ENCODE results near the gene DPF3. TPM values are rescaled to one million over a fixed set of nuclear protein-coding genes. Genes with fewer than 3 reads are reported as not detected.

DPF3 gene
- polyA plus RNA-seq, 2 of the 4 experiments (the other 2 are of a cell fraction) = 0.05 to 0.09 TPM

GRCh38 chr14:72793156-72793939 lies 100.6 kb downstream of the DPF3 start:
- 48% methylated on average over 7 of the region's 7 CpGs for WGBS (ENCODE audit: missing lambda C conversion rate)
- FAIRE-seq (no peak), ATAC-seq (no peak), DNase-seq (ENCODE audit: low read depth in 1 of 2, low spot score in 1 of 2) (no peak)
- Histone ChIP-seq H3K27ac (no peak overlapping the region), H3K4me2 (no peak overlapping the region), H3K4me1 (no peaks in the 10 kb centered on the region), H3K4me3 (no peak overlapping the region), H3K9me3 (no peaks in the 10 kb centered on the region)
- CTCF ChIA-PET = interaction anchor here (1.1 to 1.3 kb wide), 3 partner anchors 25 to 172 kb away, joined by 3 read pairs; no protein-coding TSS in a partner anchor
- POLR2A ChIA-PET = no interaction called here
- TF ChIP-seq TFCP2L1 (CRISPR knock-in tag; IDR thresholded peaks at IDR 0.05) (no peak), MAFK (IDR thresholded peaks at IDR 0.05; ENCODE audit: partially characterized antibody) (no peak), RFX5 (IDR thresholded peaks at IDR 0.05) (no peak), CBX2 (IDR thresholded peaks at IDR 0.05; ENCODE audit: borderline replicate concordance, low read depth) (no peak), KDM1A (IDR thresholded peaks at IDR 0.05; ENCODE audit: low read depth) (no peak), EHMT2 (IDR thresholded peaks at IDR 0.05; ENCODE audit: low read depth) (no peak), GATA3 (IDR thresholded peaks at IDR 0.05; ENCODE audit: borderline replicate concordance) (no peak), NR3C1 (IDR thresholded peaks at IDR 0.05) (no peak)

- H3K9me3 ChIP-seq = no peaks in the 10 kb centered on the region
- FAIRE-seq (no peak), ATAC-seq (no peak), DNase-seq (ENCODE audit: low read depth in 1 of 2, low spot score in 1 of 2) (no peak)
- WGBS (ENCODE audit: missing lambda C conversion rate) = 49% methylated on average over 15 of the region's 16 CpGs
- no peak overlapping the region for H3K27ac ChIP-seq
- no peak for TF ChIP-seq RAD21 (conservative IDR thresholded peaks at IDR 0.05 in 1 of 2, IDR thresholded peaks at IDR 0.05 in 1 of 2)
- POLR2A ChIA-PET = no interaction called here
- CTCF ChIA-PET = interaction anchor here (1.2 to 1.5 kb wide), 2 partner anchors 20 to 171 kb away, joined by 3 read pairs; no protein-coding TSS in a partner anchor
- H3K4me3 ChIP-seq = no peak overlapping the region
- no peaks in the 10 kb centered on the region for H3K4me1 ChIP-seq
- H3K4me2 ChIP-seq = no peak overlapping the region
Measured at GRCh38 chr14:72792051-72792788, 101.7 kb downstream of the DPF3 start.

- TF ChIP-seq CHD2 (IDR thresholded peaks at IDR 0.05; ENCODE audit: low read length, partially characterized antibody) (no peak), HEYL (CRISPR knock-in tag; IDR thresholded peaks at IDR 0.05) (no peak), USF2 (IDR thresholded peaks at IDR 0.05) (no peak), CHD4 (IDR thresholded peaks at IDR 0.05; ENCODE audit: borderline replicate concordance) (no peak), CBX2 (IDR thresholded peaks at IDR 0.05; ENCODE audit: borderline replicate concordance, low read depth) (no peak), PBX3 (IDR thresholded peaks at IDR 0.05) (no peak), NPAS2 (CRISPR knock-in tag; IDR thresholded peaks at IDR 0.05; ENCODE audit: borderline replicate concordance) (no peak), HDAC2 (IDR thresholded peaks at IDR 0.05) (no peak), MAZ (IDR thresholded peaks at IDR 0.05; ENCODE audit: borderline replicate concordance, low read depth, low read length) (no peak), GATA3 (IDR thresholded peaks at IDR 0.05; ENCODE audit: borderline replicate concordance) (no peak), JUN (IDR thresholded peaks at IDR 0.05) (no peak)
- Histone ChIP-seq H3K4me2 (no peak overlapping the region), H3K27ac (no peak overlapping the region), H3K9me3 (no peaks in the 10 kb centered on the region), H3K4me3 (no peak overlapping the region), H3K4me1 (no peaks in the 10 kb centered on the region)
- ChIA-PET POLR2A (no interaction called here), CTCF (interaction anchor here (1.0 to 1.7 kb wide), 4 partner anchors 8 to 274 kb away, joined by 3 to 4 read pairs (median 3); no protein-coding TSS in a partner anchor)
- FAIRE-seq (no peak), ATAC-seq (no peak), DNase-seq (ENCODE audit: low read depth in 1 of 2, low spot score in 1 of 2) (no peak)
- 45% methylated on average over 9 of the region's 10 CpGs for WGBS (ENCODE audit: missing lambda C conversion rate)
Measured at GRCh38 chr14:72790887-72791566, 102.9 kb downstream of the DPF3 start.

Measured in A549 (cell line).